ENCODE results near the gene MYH11.

Gene MYH11

GRCh38 chr16:15775209-15775608 is 81.6 kb downstream of the MYH11 start:
- DNase-seq = peak; percentile 44

- DNase-seq = no peak
Observed at GRCh38 chr16:15773968-15774367, 82.9 kb downstream of the MYH11 start.

GRCh38 chr16:15772579-15773293 is 84.1 kb downstream of the MYH11 start:
- no peak for DNase-seq

- DNase-seq = no peak
Observed at GRCh38 chr16:15771694-15772093, 85.1 kb downstream of the MYH11 start.

DNA sequence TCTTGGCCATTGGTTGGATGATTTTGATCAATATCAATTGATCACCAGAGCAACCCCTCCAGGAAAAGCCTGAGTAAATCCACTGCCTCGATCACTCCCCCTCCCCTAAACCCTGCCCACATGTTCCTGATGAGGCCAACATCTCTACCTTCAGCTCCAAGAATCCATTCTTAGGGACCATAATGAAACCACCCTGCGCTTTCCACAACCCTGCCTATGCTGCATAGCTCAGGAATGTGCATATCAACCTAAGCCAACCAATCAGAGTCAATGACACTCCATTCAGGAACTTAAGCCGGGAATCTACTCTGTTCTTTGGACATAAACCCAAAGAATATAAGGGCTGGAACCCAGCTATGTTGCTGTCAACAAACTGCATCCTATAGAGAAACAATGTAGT is 86.3 kb downstream of the MYH11 start:
- DNase-seq = no peak

- no peak for DNase-seq
Observed at GRCh38 chr16:15770107-15770506, 86.7 kb downstream of the MYH11 start.

DNA sequence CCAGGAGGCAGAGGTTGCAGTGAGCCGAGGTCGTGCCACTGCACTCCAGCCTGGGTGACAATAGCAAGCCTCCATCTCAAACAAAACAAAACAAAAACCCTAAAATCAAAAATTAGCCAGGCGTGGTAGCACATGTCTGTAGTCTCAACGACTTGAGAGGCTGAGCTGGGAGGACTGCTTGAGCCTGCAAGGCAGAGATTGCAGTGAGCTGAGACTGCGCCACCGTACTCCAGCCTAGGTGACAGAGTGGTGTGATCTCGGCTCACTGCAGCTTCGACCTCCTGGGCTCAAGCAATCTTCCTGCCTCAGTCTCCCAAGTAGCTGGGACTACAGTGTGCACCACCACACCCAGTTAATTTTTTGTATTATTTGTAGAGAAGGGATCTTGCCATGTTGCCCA is 87.6 kb downstream of the MYH11 start:
- no peak for DNase-seq

GRCh38 chr16:15768201-15768600 is 88.6 kb downstream of the MYH11 start:
- no peak for DNase-seq

DNA sequence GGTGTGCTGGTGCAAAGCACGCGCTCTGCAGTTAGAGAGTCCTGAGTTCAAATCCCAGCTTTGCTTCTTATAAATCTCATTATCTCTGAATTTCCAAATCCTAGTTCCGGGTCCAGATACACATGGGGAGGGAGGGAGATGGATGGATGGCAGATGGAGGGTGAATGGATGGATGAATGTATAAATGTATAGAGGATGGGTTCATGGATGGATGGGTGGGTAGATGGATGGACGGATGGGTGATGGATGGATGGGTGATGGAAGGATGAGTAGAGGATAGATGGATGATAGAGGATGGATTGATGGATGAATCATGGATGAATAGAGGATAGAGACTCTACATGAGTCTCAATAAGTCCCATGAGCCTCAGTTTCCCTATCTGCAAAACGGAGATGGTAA is 89.9 kb downstream of the MYH11 start:
- DNase-seq = no peak

- DNase-seq = peak; percentile 86
Observed at GRCh38 chr16:15765880-15766279, 90.9 kb downstream of the MYH11 start.

DNA sequence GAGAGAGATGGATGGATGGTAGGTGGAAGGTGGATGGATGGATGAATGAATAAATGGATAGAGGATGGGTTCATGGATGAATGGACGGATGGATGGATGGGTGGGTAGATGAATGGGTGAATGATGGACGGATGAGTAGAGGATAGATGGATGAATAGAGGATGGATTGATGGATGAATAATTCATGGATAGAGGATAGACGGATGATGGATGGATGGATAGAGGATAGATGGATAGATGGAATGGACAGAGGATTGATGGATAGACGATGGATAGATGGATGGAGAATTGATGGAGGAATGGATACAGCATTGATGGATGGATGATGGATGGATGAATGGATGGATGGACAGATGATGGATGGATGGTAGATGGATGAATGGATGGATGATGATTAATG is 91.7 kb downstream of the MYH11 start:
- DNase-seq = no peak

DNA sequence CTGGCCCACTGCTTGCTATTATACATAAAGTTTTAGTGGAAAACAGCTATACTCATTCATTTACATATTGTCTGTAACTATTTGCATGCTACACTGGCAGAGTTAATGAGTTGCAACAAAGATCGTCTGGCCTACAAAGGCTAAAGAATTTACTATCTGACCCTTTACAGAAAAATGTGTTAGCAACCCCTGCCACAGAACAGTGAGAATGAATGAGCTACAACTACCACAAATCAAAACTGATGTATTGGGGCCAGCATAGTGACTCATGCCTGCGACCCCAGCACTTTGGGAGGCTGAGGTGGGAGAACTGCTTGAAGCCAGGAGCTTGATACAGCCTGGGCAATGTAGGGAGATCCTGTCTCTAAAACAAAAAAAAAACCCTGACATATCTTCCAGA is 92.7 kb downstream of the MYH11 start:
- DNase-seq = no peak

DNA sequence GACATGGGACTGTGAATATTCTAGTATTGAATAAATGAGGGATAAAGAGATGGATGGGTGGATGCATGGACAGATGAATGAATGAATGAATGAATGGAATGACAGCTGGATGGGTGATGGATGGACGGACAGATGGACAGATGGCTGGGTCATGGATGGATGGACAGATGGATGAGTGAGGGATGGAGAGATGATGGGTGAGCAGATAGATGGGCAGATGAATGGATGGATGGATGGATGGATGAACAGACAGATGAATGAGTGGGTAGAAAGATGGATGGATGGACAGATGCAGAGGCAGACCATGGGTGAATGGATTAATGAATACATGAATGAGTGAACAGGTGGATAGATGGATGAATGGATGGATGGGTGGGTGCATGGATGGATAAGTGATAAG is 96.7 kb downstream of the MYH11 start:
- no peak for DNase-seq

GRCh38 chr16:15759070-15759469 is 97.8 kb downstream of the MYH11 start:
- no peak for DNase-seq

DNA sequence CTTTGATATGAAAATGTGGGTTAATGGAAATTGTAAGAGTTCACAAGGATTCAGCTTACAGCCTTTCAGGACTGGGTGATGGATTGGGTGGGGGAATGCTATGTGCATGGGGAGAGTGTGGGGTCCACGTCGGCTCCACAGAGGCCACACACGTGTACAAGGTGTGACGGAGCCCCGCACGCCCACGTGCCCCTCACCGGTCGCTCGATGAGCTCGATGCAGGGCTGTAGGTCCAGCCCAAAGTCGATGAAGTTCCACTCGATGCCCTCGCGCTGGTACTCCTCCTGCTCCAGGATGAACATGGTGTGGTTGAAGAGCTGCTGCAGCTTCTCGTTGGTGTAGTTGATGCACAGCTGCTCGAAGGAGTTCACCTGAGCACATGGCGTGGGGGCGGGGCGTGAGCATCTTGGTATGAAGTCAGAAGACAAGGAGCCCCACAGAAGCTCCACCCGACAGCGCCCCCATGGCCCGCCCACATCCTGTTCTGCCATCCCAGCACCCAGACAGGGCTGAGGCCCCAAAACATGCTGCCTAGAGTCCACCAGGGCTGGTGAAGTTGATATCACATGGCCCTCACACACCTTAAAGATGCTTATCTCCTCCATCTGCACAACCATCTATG is 99.1 kb downstream of the MYH11 start:
- peak; percentile 26 for DNase-seq

- no peak for DNase-seq
Observed at GRCh38 chr16:15757077-15757386, 99.8 kb downstream of the MYH11 start.

GRCh38 chr16:15754821-15755534 is 101.8 kb downstream of the MYH11 start:
- DNase-seq = no peak

DNA sequence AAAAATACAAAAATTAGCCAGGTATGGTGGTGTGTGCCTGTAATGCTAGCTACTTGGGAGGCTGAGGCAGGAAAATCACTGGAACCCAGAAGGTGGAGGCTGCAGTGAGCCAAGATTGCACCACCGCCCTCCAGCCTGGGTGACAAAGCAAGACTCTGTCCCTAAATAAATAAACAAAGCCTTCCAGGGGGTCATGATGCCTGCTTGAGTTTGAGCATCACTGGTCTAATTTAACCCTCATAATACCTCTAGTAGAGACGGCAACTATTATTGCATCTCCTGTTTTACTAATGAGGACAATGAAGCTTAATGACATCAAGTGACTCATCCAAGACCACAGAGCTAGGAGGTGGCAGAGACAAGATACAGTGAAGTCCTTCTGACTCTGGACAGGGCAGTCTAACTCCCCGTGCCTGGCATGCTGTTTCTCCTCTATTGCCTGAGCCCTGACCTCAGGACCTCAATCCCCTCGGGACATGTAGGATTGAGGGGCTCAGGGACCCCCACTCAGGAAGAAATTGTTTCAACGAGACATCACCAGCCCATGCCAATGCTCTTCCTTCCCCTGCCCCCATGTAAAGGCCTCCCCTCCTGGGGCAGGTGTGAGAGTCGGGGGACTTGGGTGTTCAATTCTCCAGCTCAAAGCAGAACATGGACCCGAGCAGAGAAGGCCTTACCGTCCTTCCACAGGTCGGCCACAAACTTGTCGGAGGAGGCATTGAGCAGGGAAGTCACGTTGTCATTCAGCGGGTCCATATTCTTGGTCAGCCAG is 103.9 kb downstream of the MYH11 start:
- no peak for DNase-seq

DNA sequence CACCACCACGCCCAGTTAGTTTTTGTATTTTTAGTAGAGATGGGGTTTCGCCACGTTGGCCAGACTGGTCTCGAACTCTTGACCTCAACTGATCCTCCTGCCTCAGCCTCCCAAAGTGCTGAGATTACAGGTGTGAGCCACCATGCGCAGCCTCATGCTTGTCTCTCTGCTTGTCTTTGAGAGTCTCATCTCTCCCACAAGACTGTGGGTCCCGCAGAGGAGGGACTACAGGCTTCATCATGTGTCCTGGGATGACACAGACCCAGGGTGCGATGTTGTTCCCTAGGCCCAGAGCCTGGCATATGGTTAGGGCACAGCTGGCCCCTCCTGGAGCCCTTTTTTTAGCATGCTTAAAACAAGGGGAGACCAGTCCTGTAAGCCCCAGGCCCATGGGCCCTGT is 104.9 kb downstream of the MYH11 start:
- no peak for DNase-seq

DNA sequence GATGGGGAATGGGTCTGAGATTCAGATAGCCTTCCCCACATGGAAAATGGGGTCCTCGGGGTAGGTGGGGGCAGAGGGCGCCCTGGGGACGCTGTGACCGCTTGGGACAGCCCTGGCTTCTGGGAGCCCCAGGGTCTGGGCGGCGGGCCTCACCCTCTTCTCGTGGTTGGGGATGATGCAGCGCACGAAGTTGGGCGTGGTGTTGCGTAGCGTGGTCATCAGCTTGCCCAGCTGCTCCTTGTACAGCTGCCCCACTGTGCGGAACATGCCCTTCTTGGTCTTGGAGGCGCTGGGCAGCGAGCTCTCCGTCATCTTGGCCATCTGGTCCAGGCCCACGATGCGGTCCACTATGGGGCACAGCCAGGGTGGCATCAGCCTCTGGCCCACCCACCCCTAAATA is 106.8 kb downstream of the MYH11 start:
- DNase-seq = no peak

DNA sequence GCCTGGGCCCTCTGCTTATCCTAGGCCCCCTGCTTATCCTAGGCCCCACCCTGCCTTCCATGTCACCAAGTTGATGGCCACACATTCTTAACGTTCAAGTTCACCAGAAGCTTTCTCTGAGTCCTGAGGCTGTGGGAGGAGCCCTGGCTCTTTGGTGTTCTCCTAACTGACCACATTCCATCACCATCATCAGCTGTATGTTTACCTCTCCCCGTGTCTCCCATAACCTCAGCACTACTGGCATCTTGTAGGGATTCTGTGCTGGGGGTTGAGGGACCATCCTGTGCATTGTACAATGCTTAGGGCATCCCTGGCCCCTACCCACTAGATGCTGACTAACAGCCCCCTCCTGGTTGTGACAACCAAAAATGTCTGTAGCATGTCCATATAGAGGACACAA is 107.5 kb downstream of the MYH11 start:
- DNase-seq = no peak

GRCh38 chr16:15748654-15749053 is 108.2 kb downstream of the MYH11 start:
- DNase-seq = no peak

- DNase-seq = no peak
Observed at GRCh38 chr16:15747937-15748336, 108.9 kb downstream of the MYH11 start.

DNA sequence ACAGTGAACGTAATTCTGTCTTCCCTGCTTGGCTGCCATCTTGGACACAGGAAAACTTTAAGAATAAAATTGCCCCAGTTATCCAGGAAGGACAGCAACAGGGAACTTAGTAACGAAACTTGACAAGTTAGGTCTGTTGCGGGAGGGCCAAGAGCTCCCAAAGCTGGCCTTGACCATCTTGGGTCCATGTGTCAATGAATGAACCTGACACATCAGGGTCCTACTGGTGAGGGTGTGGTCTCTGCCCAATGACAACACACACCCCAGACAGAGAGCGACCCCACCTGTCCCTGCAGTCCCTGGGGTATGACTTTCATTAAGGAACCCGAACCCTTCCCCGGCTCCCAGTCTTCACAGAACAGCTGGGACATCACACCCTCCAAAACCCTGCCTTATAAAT is 110.5 kb downstream of the MYH11 start:
- DNase-seq = no peak

Measured in hematopoietic multipotent progenitor cell treated with erythropoietin and hydrocortisone succinate and interleukin-3 and kit ligand, for 4 days (in vitro differentiated cells).